Measurements from ENCODE around the gene SLC39A2.

DNA sequence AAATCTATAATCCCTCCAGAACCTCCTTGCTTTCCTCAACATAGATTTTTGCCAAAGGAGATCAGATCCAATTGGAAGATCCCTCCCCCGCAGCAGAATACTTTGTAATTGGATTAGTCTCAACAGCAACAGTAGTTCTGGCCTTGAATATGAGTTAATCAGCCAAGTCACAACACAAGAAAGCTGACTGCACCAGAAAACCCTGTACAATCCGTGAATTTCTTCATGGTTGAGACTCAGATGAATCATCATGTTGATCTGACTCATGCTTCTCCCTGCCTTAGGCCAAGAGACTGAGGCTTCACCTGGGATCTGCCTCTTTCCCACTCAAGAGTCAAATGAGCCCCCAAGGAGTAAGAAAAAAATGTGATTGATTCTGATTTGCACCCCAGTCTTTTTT lies 12.3 kb upstream of the SLC39A2 start:
- TF ChIP-seq, protein P1, sequence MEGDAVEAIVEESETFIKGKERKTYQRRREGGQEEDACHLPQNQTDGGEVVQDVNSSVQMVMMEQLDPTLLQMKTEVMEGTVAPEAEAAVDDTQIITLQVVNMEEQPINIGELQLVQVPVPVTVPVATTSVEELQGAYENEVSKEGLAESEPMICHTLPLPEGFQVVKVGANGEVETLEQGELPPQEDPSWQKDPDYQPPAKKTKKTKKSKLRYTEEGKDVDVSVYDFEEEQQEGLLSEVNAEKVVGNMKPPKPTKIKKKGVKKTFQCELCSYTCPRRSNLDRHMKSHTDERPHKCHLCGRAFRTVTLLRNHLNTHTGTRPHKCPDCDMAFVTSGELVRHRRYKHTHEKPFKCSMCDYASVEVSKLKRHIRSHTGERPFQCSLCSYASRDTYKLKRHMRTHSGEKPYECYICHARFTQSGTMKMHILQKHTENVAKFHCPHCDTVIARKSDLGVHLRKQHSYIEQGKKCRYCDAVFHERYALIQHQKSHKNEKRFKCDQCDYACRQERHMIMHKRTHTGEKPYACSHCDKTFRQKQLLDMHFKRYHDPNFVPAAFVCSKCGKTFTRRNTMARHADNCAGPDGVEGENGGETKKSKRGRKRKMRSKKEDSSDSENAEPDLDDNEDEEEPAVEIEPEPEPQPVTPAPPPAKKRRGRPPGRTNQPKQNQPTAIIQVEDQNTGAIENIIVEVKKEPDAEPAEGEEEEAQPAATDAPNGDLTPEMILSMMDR (IDR thresholded peaks at IDR 0.05), result no peak
- TF ChIP-seq POLR2A (IDR thresholded peaks at IDR 0.05), result no peak
